Measurements from ENCODE around the gene HDAC8. TPM values are rescaled to one million over a fixed set of nuclear protein-coding genes. Genes with fewer than 3 reads are reported as not detected.

Gene HDAC8
- total and polyA plus RNA-seq, 9 of the 15 experiments (the other 6 are each of a cell fraction or from before 2014, with no cell fraction given), result 18.9 to 53.8 (median 28.7) TPM

DNA sequence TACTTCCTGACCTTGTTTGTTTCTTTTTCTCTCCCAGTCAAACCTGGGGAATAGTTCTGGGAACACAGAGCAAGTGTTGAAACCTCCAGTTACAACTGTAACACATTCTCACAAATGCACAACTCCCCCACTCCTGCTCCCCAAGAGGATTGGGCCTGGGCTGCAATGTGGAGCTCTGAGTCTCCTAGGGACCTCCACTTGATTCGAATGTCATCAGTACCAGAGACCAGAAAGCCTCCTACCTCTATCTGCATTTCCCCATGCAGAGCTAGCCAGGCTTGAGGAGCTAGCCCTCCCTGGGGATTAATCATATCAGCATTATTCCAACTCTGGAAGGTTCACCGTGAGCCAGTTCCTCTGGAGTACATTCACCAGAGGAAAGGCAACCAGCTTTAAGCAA is 225.3 kb downstream of the HDAC8 start:
- Histone ChIP-seq H3K9me1 (ENCODE audit: control insufficient read depth, insufficient read depth, low read length) (no peaks in the 10 kb centered on the region), H3K4me2 (ENCODE audit: insufficient read depth, low read length) (no peak overlapping the region), H3K4me3 (no peak overlapping the region), H4K20me1 (replicated peaks; ENCODE audit: control insufficient read depth, insufficient read depth, low read length) (no peaks in the 10 kb centered on the region), H3K36me3 (ENCODE audit: control insufficient read depth, insufficient read depth, low read length) (no peaks in the 10 kb centered on the region), H3K9me3 (replicated peaks; ENCODE audit: control insufficient read depth, insufficient read depth, low read depth, low read length) (no peaks in the 10 kb centered on the region), H2AFZ (ENCODE audit: low read depth, low read length) (no peak overlapping the region), H3K4me1 (replicated peaks in 1 of 2; ENCODE audit: control insufficient read depth in 2 of 2, insufficient read depth in 2 of 2, low read length in 2 of 2) (no peaks in the 10 kb centered on the region; a peak in 1 of 5 replicates), H3K27me3 (ENCODE audit: control insufficient read depth in 2 of 2, insufficient read depth in 2 of 2, low read length in 2 of 2) (no peaks in the 10 kb centered on the region), H3K9ac (ENCODE audit: insufficient read depth in 1 of 2, low read depth in 2 of 2, low read length in 2 of 2) (no peak overlapping the region), H3K79me2 (ENCODE audit: control insufficient read depth, insufficient read depth, low read length) (no peaks in the 10 kb centered on the region), H3K27ac (ENCODE audit: extremely low read depth, low read depth, low read length) (no peak overlapping the region)
- in situ Hi-C loops (cut with MboI), result no loop called here
- POLR2A ChIA-PET, result no interaction called here
- FAIRE-seq (no peak), ATAC-seq (no peak), DNase-seq (ENCODE audit: extremely low read depth in 1 of 4, low spot score in 3 of 4) (no peak)
- no TSS peak for BruUV-seq (replicated peaks)
- 22% methylated on average over 2 of the region's 2 CpGs for WGBS (ENCODE audit: insufficient coverage, low coverage, missing lambda C conversion rate)
- CTCF ChIA-PET (ENCODE audit: low intra/inter-chr PET ratio), result no interaction called here
- intact Hi-C loops (cut with micrococcal nuclease), result no loop called here
- TF ChIP-seq PHB (CRISPR knock-in tag; IDR thresholded peaks at IDR 0.05) (no peak), NUFIP1 (IDR thresholded peaks at IDR 0.05; ENCODE audit: partially characterized antibody) (no peak), ZNF431 (CRISPR knock-in tag; IDR thresholded peaks at IDR 0.05) (no peak), ZNF232 (CRISPR knock-in tag; IDR thresholded peaks at IDR 0.05) (no peak)
- TF ChIP-seq, protein P1, sequence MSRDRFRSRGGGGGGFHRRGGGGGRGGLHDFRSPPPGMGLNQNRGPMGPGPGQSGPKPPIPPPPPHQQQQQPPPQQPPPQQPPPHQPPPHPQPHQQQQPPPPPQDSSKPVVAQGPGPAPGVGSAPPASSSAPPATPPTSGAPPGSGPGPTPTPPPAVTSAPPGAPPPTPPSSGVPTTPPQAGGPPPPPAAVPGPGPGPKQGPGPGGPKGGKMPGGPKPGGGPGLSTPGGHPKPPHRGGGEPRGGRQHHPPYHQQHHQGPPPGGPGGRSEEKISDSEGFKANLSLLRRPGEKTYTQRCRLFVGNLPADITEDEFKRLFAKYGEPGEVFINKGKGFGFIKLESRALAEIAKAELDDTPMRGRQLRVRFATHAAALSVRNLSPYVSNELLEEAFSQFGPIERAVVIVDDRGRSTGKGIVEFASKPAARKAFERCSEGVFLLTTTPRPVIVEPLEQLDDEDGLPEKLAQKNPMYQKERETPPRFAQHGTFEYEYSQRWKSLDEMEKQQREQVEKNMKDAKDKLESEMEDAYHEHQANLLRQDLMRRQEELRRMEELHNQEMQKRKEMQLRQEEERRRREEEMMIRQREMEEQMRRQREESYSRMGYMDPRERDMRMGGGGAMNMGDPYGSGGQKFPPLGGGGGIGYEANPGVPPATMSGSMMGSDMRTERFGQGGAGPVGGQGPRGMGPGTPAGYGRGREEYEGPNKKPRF (IDR thresholded peaks at IDR 0.05; ENCODE audit: low read depth, low read length), result no peak
- TF ChIP-seq, protein P2, sequence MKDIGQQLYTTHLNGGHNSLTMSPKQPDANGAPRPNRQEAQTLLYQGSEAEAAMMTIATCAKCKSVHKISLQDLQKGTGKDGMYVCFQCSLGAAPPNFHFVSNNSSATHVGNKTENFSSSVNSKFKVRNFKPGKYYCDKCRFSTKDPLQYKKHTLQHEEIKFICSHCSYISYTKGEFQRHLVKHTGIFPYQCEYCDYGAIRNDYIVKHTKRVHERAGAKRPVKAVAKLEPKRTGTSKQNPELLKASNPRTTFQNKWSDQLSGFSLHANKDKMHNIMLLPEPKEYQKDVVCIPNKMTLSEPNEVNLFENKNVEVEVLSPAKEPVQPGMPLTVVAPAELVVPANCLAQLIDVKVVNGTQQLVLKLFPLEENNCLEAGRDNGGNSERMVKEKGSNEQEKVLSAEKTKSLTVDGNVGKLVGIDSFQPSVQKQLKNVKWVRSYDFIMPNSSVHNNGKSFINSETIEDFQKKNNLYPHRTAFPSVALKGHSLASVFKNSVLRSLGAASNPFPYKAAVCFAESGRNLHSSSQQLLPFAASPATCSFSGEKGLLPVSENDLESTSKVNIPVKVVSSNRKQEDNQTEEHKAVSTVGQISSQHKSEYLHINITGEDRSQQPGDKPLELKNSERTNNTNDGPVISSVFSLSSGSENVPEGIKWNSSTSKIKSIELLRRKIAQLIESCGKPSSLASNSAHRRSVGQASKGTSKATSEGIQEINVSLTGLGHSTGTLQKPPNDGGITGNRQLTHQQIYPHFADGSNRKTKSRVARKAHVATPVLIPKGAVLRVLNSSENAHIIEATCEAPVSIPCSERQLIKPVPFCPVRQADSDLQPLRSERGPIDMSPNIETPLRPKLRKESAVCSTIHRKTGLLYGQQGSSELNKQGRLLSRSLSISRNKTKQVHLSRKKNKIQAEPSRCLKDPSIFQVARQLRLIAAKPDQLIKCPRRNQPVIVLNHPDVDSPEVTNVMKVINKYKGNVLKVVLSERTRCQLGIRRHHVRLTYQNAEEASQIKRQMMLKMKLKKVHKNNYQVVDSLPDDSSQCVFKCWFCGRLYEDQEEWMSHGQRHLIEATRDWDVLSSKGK (CRISPR knock-in tag; IDR thresholded peaks at IDR 0.05), result no peak
